Measurements from ENCODE around the gene ATP13A1. TPM values are rescaled to one million over a fixed set of nuclear protein-coding genes. Genes with fewer than 3 reads are reported as not detected.

Gene ATP13A1
- total RNA-seq, 2 donors from 2014 or later = 23.6 to 62.1 TPM

- H3K36me3 ChIP-seq = peaks cover 18% of the 10 kb centered on the region
- H3K27me3 ChIP-seq = no peaks in the 10 kb centered on the region
- H3K4me3 ChIP-seq = no peak overlapping the region
- no peak for TF ChIP-seq CTCF (IDR thresholded peaks at IDR 0.05)
- H3K4me1 ChIP-seq = no peaks in the 10 kb centered on the region
- peaks cover 0 to 13% of the 10 kb centered on the region in 2 donors for H3K9me3 ChIP-seq
- DNase-seq (ENCODE audit: low spot score) = no peak
- H3K27ac ChIP-seq = no peak overlapping the region
These were observed 15.9 kb upstream of the ATP13A1 start for GRCh38 chr19:19679176-19680073.

- Histone ChIP-seq H3K4me3 (no peak overlapping the region), H3K4me1 (no peaks in the 10 kb centered on the region), H3K9me3 (peaks cover 0 to 13% of the 10 kb centered on the region in 2 donors), H3K36me3 (peaks cover 18% of the 10 kb centered on the region), H3K27ac (no peak overlapping the region), H3K27me3 (no peaks in the 10 kb centered on the region)
- DNase-seq (ENCODE audit: low spot score) = no peak
- TF ChIP-seq CTCF (IDR thresholded peaks at IDR 0.05) = no peak
These were observed 14.1 kb upstream of the ATP13A1 start for GRCh38 chr19:19677579-19677978.

- no peak overlapping the region for H3K4me3 ChIP-seq
- DNase-seq (ENCODE audit: low spot score) = no peak
- H3K9me3 ChIP-seq = peaks cover 0 to 8% of the 10 kb centered on the region in 2 donors
- no peak for TF ChIP-seq CTCF (IDR thresholded peaks at IDR 0.05)
- no peaks in the 10 kb centered on the region for H3K27me3 ChIP-seq
- peaks cover 8% of the 10 kb centered on the region for H3K36me3 ChIP-seq
- no peak overlapping the region for H3K27ac ChIP-seq
- H3K4me1 ChIP-seq = peaks cover 0 to 8% of the 10 kb centered on the region in 2 donors
These were observed 10.8 kb upstream of the ATP13A1 start for GRCh38 chr19:19674315-19674714.

- DNase-seq (ENCODE audit: low spot score) = no peak
- H3K36me3 ChIP-seq = no peaks in the 10 kb centered on the region
- H3K4me1 ChIP-seq = peaks cover 0 to 17% of the 10 kb centered on the region in 2 donors
- no peak overlapping the region for H3K4me3 ChIP-seq
- H3K27me3 ChIP-seq = no peaks in the 10 kb centered on the region
- TF ChIP-seq CTCF (IDR thresholded peaks at IDR 0.05) = no peak
- no peak overlapping the region for H3K27ac ChIP-seq
- H3K9me3 ChIP-seq = no peaks in the 10 kb centered on the region
These were observed 9.3 kb upstream of the ATP13A1 start for GRCh38 chr19:19672816-19673215.

- no peak overlapping the region for H3K4me3 ChIP-seq
- no peak for TF ChIP-seq CTCF (IDR thresholded peaks at IDR 0.05)
- H3K4me1 ChIP-seq = peaks cover 0 to 17% of the 10 kb centered on the region in 2 donors
- DNase-seq (ENCODE audit: low spot score) = no peak
- no peaks in the 10 kb centered on the region for H3K9me3 ChIP-seq
- H3K27ac ChIP-seq = no peak overlapping the region
- H3K27me3 ChIP-seq = no peaks in the 10 kb centered on the region
- H3K36me3 ChIP-seq = no peaks in the 10 kb centered on the region
These were observed 6.6 kb upstream of the ATP13A1 start for GRCh38 chr19:19670070-19670551.
